Natural killer cell (primary cell): ENCODE measurements around the gene FOXL2. TPM values are rescaled to one million over a fixed set of nuclear protein-coding genes. Genes with fewer than 3 reads are reported as not detected.
"Not testable (repeated sequence)": the region's sequence is repeated elsewhere in the genome, so short reads cannot be mapped to it uniquely, and the experiment has no call there.

Source experiments
- ATAC-seq, 3 donors: fragments of 150-1000 bp in 2 of 3; fragments of 200-7000 bp in 1 of 3; cut with Tn5 transposase; 1 replicate in 1 of 3; 2 replicates in 2 of 3; pipeline ENCODE4 v1.10.0; 2021; ENCODE audit warnings: mild to moderate bottlenecking in 2 of 3, moderate library complexity in 2 of 3
- DNase-seq, 2 donors: peaks; one replicate each; pipeline versions ENCODE4 v3.0.0 to v3.0.0-alpha.2; 2013 to 2021; ENCODE audit warnings: mixed read lengths in 1 of 2
- H3K27ac ChIP-seq: one replicate; pipeline ENCODE4 v1.5.1; 2013; ENCODE audit warnings: mild to moderate bottlenecking, low read length
- H3K27me3 ChIP-seq: one replicate; pipeline ENCODE4 v1.6.1; 2013; ENCODE audit warnings: low read length; ENCODE audit not compliant: control insufficient read depth, insufficient read depth
- H3K36me3 ChIP-seq: one replicate; pipeline ENCODE4 v1.6.1; 2013; ENCODE audit warnings: low read length; ENCODE audit not compliant: control insufficient read depth, insufficient read depth
- H3K4me1 ChIP-seq: one replicate; pipeline ENCODE4 v1.6.1; 2013; ENCODE audit warnings: low read length; ENCODE audit not compliant: control insufficient read depth, insufficient read depth
- H3K4me3 ChIP-seq: one replicate; pipeline ENCODE4 v1.5.1; 2013; ENCODE audit warnings: low read length
- H3K9me3 ChIP-seq: one replicate; pipeline ENCODE4 v1.6.1; 2013; ENCODE audit warnings: low read length; ENCODE audit not compliant: control insufficient read depth, insufficient read depth
- H3K27ac Mint-ChIP-seq, 2 donors: one replicate each; pipeline ENCODE4 v1.8.0; 2022; ENCODE audit warnings: mild to moderate bottlenecking in 2 of 2, mixed read lengths in 2 of 2, moderate library complexity in 1 of 2
- H3K27me3 Mint-ChIP-seq, 2 donors: one replicate each; pipeline ENCODE4 v1.8.0; 2022; ENCODE audit warnings: low read depth in 2 of 2, mixed read lengths in 2 of 2
- H3K36me3 Mint-ChIP-seq: one replicate; pipeline ENCODE4 v1.8.0; 2022; ENCODE audit warnings: mixed read lengths
- H3K4me1 Mint-ChIP-seq, 2 donors: one replicate each; pipeline ENCODE4 v1.8.0; 2022; ENCODE audit warnings: mixed read lengths in 2 of 2
- H3K4me3 Mint-ChIP-seq: one replicate; pipeline ENCODE4 v1.8.0; 2022; ENCODE audit warnings: mild to moderate bottlenecking, moderate library complexity, mixed read lengths
- H3K9me3 Mint-ChIP-seq, 2 donors: one replicate each; pipeline ENCODE4 v1.8.0; 2022; ENCODE audit warnings: mixed read lengths in 2 of 2
- CTCF ChIP-seq: fragments of 200-600 bp; IDR thresholded peaks from one replicate; pipeline ENCODE4 v1.8.0; 2022; ENCODE audit warnings: antibody characterized with exemption
- WGBS: methylation state at CpG from one replicate; pipeline ENCODE4 v1.1.7; 2013; ENCODE audit warnings: missing lambda C conversion rate; ENCODE audit not compliant: insufficient coverage; 5-methylcytosine and 5-hydroxymethylcytosine counted together
- intact Hi-C: fragments of 100-400 bp; cut with micrococcal nuclease; formaldehyde crosslinking; loops from one replicate; pipeline ENCODE4 v1.14.2; 2022
- total RNA-seq, 4 donors: library from RNA; stranded (reverse); fragments of 120-200 nt in 1 of 4; gene quantifications; one replicate each; pipeline versions ENCODE4 v1.2.3 to v1.2.4, GENCODE V29; 2013 to 2022

FOXL2 gene
- total RNA-seq, 3 donors from 2014 or later (not counting 1 experiment from before 2014, with no cell fraction given): not detected

- H3K27ac Mint-ChIP-seq: no peak overlapping the region
- H3K9me3 Mint-ChIP-seq: no peaks in the 10 kb centered on the region
- TF ChIP-seq CTCF: no peak
- Histone ChIP-seq H3K4me1 (peaks cover 23% of the 10 kb centered on the region), H3K36me3 (no peaks in the 10 kb centered on the region), H3K9me3 (no peaks in the 10 kb centered on the region), H3K27me3 (peaks cover 35% of the 10 kb centered on the region), H3K4me3 (no peak overlapping the region), H3K27ac (no peak overlapping the region)
- no peak for DNase-seq
- no peak for ATAC-seq
- intact Hi-C loops: no loop called here
- peaks cover 18 to 22% of the 10 kb centered on the region in 2 donors for H3K4me1 Mint-ChIP-seq
- no peak overlapping the region for H3K4me3 Mint-ChIP-seq
- H3K36me3 Mint-ChIP-seq: no peaks in the 10 kb centered on the region
- H3K27me3 Mint-ChIP-seq: peaks cover 48 to 50% of the 10 kb centered on the region in 2 donors
- 74% methylated on average over 4 of the region's 4 CpGs for WGBS
Observed at GRCh38 chr3:138933068-138933668, 13.8 kb downstream of the FOXL2 start.

- H3K9me3 ChIP-seq: no peaks in the 10 kb centered on the region
- Mint-ChIP-seq H3K4me1 (no peaks in the 10 kb centered on the region), H3K4me3 (no peak overlapping the region), H3K27ac (no peak overlapping the region), H3K27me3 (peaks cover 19 to 21% of the 10 kb centered on the region in 2 donors), H3K9me3 (no peaks in the 10 kb centered on the region), H3K36me3 (no peaks in the 10 kb centered on the region)
- no peak for TF ChIP-seq CTCF
- H3K4me3 ChIP-seq: no peak overlapping the region
- 94% methylated on average over 42 of the region's 42 CpGs for WGBS
- no peaks in the 10 kb centered on the region for H3K4me1 ChIP-seq
- intact Hi-C loops: no loop called here
- H3K27me3 ChIP-seq: no peaks in the 10 kb centered on the region
- H3K27ac ChIP-seq: no peak overlapping the region
- DNase-seq (no peak), ATAC-seq (no peak)
- no peaks in the 10 kb centered on the region for H3K36me3 ChIP-seq
Observed at GRCh38 chr3:138928727-138929372, 18.1 kb downstream of the FOXL2 start.

- ATAC-seq (peak; percentile 89 to 99 (median 98)), DNase-seq (peak; percentile 77 to 92)
- no peaks in the 10 kb centered on the region for H3K36me3 ChIP-seq
- peaks cover 3% of the 10 kb centered on the region for H3K4me1 ChIP-seq
- no peaks in the 10 kb centered on the region for H3K9me3 Mint-ChIP-seq
- no peaks in the 10 kb centered on the region for H3K9me3 ChIP-seq
- TF ChIP-seq CTCF: peak; percentile 83
- no peak overlapping the region for H3K4me3 ChIP-seq
- peaks cover 0 to 4% of the 10 kb centered on the region in 2 donors for H3K4me1 Mint-ChIP-seq
- H3K4me3 Mint-ChIP-seq: no peak overlapping the region
- no peaks in the 10 kb centered on the region for H3K27me3 ChIP-seq
- H3K27ac ChIP-seq: no peak overlapping the region
- intact Hi-C loops: loop anchor here (1.0 kb wide), 4 partner anchors 224 to 506 kb away; partner anchors contain the start of gene CEP70
- no peaks in the 10 kb centered on the region for H3K36me3 Mint-ChIP-seq
- H3K27me3 Mint-ChIP-seq: peaks cover 8 to 15% of the 10 kb centered on the region in 2 donors
- WGBS: 18% methylated on average over 5 of the region's 6 CpGs
- no peak overlapping the region for H3K27ac Mint-ChIP-seq
Observed at GRCh38 chr3:138923531-138923994, 23.4 kb downstream of the FOXL2 start.

GRCh38 chr3:138922400-138922799 lies 24.5 kb downstream of the FOXL2 start:
- H3K36me3 Mint-ChIP-seq, intact Hi-C loops, H3K27ac ChIP-seq, H3K4me3 Mint-ChIP-seq, H3K27me3 ChIP-seq, H3K9me3 Mint-ChIP-seq, H3K36me3 ChIP-seq, H3K27ac Mint-ChIP-seq, H3K9me3 ChIP-seq, H3K4me1 ChIP-seq, H3K4me3 ChIP-seq, ATAC-seq, H3K4me1 Mint-ChIP-seq, DNase-seq: not testable (repeated sequence)
- WGBS: 92% methylated on average over 5 of the region's 6 CpGs
- peaks cover 9 to 15% of the 10 kb centered on the region in 2 donors for H3K27me3 Mint-ChIP-seq
